GM12878 (cell line): ENCODE results near the gene PFDN4. TPM values are rescaled to one million over a fixed set of nuclear protein-coding genes. Genes with fewer than 3 reads are reported as not detected.

ENCODE experiments used
- ATAC-seq: fragments of 200-7000 bp; cut with Tn5 transposase; 3 replicates; pipeline ENCODE4 v1.9.1; 2020; ENCODE audit warnings: mild to moderate bottlenecking, moderate library complexity
- BruUV-seq: library from RNA; stranded (reverse); fragments of 400-500 nt; replicated peaks from 2 replicates; lab custom pipeline; 2021; lab: Mats Ljungman, UMichigan
- CTCF ChIA-PET: fragments of 300-600 bp; sonication (Branson Sonifier 250); formaldehyde crosslinking; extraction: SDS; loops from one replicate; lab custom pipeline; 2021; ENCODE audit warnings: inconsistent platforms; lab: Yijun Ruan, JAX
- POLR2A ChIA-PET: fragments of 350-600 bp; formaldehyde crosslinking; extraction: SDS; loops from one replicate; lab custom pipeline; 2021; ENCODE audit warnings: inconsistent platforms; lab: Charles Lee
- RAD21 ChIA-PET: fragments of 300-600 bp; sonication (Branson Sonifier 250); formaldehyde crosslinking; loops from one replicate; lab custom pipeline; 2023; ENCODE audit warnings: antibody characterized with exemption; ENCODE audit not compliant: unreplicated experiment; lab: Charles Lee
- SMC1A ChIA-PET: fragments of 300-600 bp; sonication (Branson Sonifier 250); formaldehyde crosslinking; loops from one replicate; lab custom pipeline; 2023; ENCODE audit not compliant: unreplicated experiment, uncharacterized antibody; lab: Charles Lee
- DNase-seq: peaks from one replicate; pipeline ENCODE4 v3.0.0-alpha.2; 2011; ENCODE audit warnings: low read depth, low spot score
- FAIRE-seq: peaks from 3 replicates; lab custom pipeline; 2011; peaks lifted over from hg19 to GRCh38; lab: Jason Lieb, UNC
- H2AFZ ChIP-seq: 2 replicates; pipeline ENCODE4 v1.6.0; 2011; ENCODE audit warnings: low read depth, low read length, control low read depth; ENCODE audit not compliant: control insufficient read depth
- H3K27ac ChIP-seq: 2 replicates; pipeline ENCODE4 v1.5.1; 2011; ENCODE audit warnings: control low read depth; ENCODE audit not compliant: control insufficient read depth, insufficient read depth
- H3K27me3 ChIP-seq, 2 experiments: replicated peaks in 1 of 2; 2 replicates each; pipeline versions ENCODE4 v1.6.0 to v1.6.1; 2011; ENCODE audit warnings: low read length in 1 of 2; ENCODE audit not compliant: control insufficient read depth in 2 of 2, insufficient read depth in 2 of 2
- H3K36me3 ChIP-seq, 2 experiments: 2 replicates each; pipeline ENCODE4 v1.5.1; 2011; ENCODE audit warnings: low read length in 1 of 2; ENCODE audit not compliant: control insufficient read depth in 2 of 2, insufficient read depth in 2 of 2
- H3K4me1 ChIP-seq: 2 replicates; pipeline ENCODE4 v1.6.1; 2011; ENCODE audit warnings: mild to moderate bottlenecking, low read length, moderate library complexity, mixed read lengths; ENCODE audit not compliant: control insufficient read depth, insufficient read depth
- H3K4me2 ChIP-seq: 2 replicates; pipeline ENCODE4 v1.6.0; 2011; ENCODE audit warnings: control low read depth; ENCODE audit not compliant: control insufficient read depth, insufficient read depth
- H3K4me3 ChIP-seq: fragments of 200-600 bp; sonication (generic); 2 replicates; pipeline ENCODE4 v1.5.1; 2016
- H3K79me2 ChIP-seq: 2 replicates; pipeline ENCODE4 v1.6.0; 2011; ENCODE audit warnings: low read length; ENCODE audit not compliant: control insufficient read depth, insufficient read depth
- H3K9ac ChIP-seq: 2 replicates; pipeline ENCODE4 v1.8.0; 2011; ENCODE audit warnings: low read length, control low read depth, mixed read lengths; ENCODE audit not compliant: control insufficient read depth, insufficient read depth
- H3K9me3 ChIP-seq: replicated peaks from 3 replicates; pipeline ENCODE4 v1.5.1; 2011; ENCODE audit warnings: mild to moderate bottlenecking, low read length; ENCODE audit not compliant: control insufficient read depth, insufficient read depth
- H4K20me1 ChIP-seq: 2 replicates; pipeline ENCODE4 v1.6.0; 2011; ENCODE audit not compliant: control insufficient read depth, insufficient read depth
- MYC ChIP-seq: IDR thresholded peaks from 2 replicates; pipeline ENCODE4 v1.6.1; 2011; ENCODE audit warnings: mild to moderate bottlenecking, low read length, moderate library complexity, inconsistent platforms; ENCODE audit not compliant: insufficient read depth, insufficient replicate concordance, insufficient read length, severe bottlenecking
- NFXL1 ChIP-seq: fragments of 450-650 bp; IDR thresholded peaks from 2 replicates; pipeline ENCODE4 v1.6.1; 2017; ENCODE audit warnings: antibody characterized with exemption, mild to moderate bottlenecking, borderline replicate concordance
- PKNOX1 ChIP-seq: fragments of 450-650 bp; IDR thresholded peaks from 2 replicates; pipeline ENCODE4 v1.6.1; 2016; ENCODE audit warnings: mild to moderate bottlenecking
- ZNF592 ChIP-seq: fragments of 450-650 bp; IDR thresholded peaks from 2 replicates; pipeline ENCODE4 v1.6.1; 2017; ENCODE audit warnings: mild to moderate bottlenecking, moderate library complexity
- WGBS: methylation state at CpG from one replicate; pipeline ENCODE4 v1.1.6; 2016; ENCODE audit warnings: low lambda C conversion rate; ENCODE audit not compliant: insufficient replicate concordance, insufficient coverage; ENCODE audit errors: missing lambda C conversion rate; 5-methylcytosine and 5-hydroxymethylcytosine counted together
- in situ Hi-C: fragments of 300-500 bp; cut with MboI; formaldehyde crosslinking; loops from 9 replicates; pipeline ENCODE4 v1.14.3; 2018; ENCODE audit warnings: mixed read lengths
- intact Hi-C: fragments of 100-400 bp; cut with micrococcal nuclease; formaldehyde crosslinking; loops from one replicate; pipeline ENCODE4 v1.14.2; 2022; ENCODE audit not compliant: unreplicated experiment
- polyA plus RNA-seq, 11 experiments: library from polyadenylated mRNA; depleted of rRNA in 4 of 11; unstranded in 6 of 11; stranded (reverse) in 5 of 11; fragments of >200 nt; fragmentation: Nextera tagmentation in 4 of 11; fragmentation: Illumina TruSeq in 1 of 11; extraction: Ambion mirVana in 4 of 11; extraction: Trizol in 1 of 11; gene quantifications; 1 replicate in 1 of 11; 2 replicates in 10 of 11; pipeline versions ENCODE4 v1.2.1 to v1.2.3, GENCODE V29; 2011 to 2016; ENCODE audit warnings: inconsistent platforms in 2 of 11, missing spikeins in 2 of 11, low read depth in 1 of 11
- total RNA-seq, 4 experiments: library from RNA; depleted of rRNA in 3 of 4; stranded (reverse); fragments of >200 nt in 3 of 4; fragmentation: Illumina TruSeq in 1 of 4; extraction: Trizol in 1 of 4; gene quantifications; 2 replicates each; pipeline versions ENCODE4 v1.2.1 to v1.2.3, GENCODE V29; 2013 to 2021

The PFDN4 gene
- total and polyA plus RNA-seq, 10 of the 15 experiments (the other 5 are each of a cell fraction or from before 2014, with no cell fraction given), result 36.9 to 136 (median 82.8) TPM

- Histone ChIP-seq H2AFZ (peak overlapping the region; percentile 100), H3K9ac (no peak overlapping the region; the same call in 1 of the 2 replicates), H3K79me2 (peaks cover 20% of the 10 kb centered on the region), H3K4me2 (peak overlapping the region; percentile 54; the same call in 1 of the 2 replicates), H4K20me1 (no peaks in the 10 kb centered on the region), H3K9me3 (no peaks in the 10 kb centered on the region), H3K27me3 (no peaks in the 10 kb centered on the region), H3K4me1 (peaks cover 14% of the 10 kb centered on the region), H3K36me3 (no peaks in the 10 kb centered on the region), H3K4me3 (peak overlapping the region; percentile 91; the same call in 1 of the 2 replicates), H3K27ac (no peak overlapping the region; the same call in 1 of the 2 replicates)
- ATAC-seq (no peak), FAIRE-seq (no peak), DNase-seq (no peak)
- peak; percentile 16; the same call in 1 of the 2 replicates for TF ChIP-seq PKNOX1
- no peak for TF ChIP-seq ZNF592
- TF ChIP-seq NFXL1, result peak; percentile 1
- TF ChIP-seq MYC, result no peak
- no TSS peak for BruUV-seq
- in situ Hi-C loops, result loop anchor here (10.0 kb wide), 1 partner anchor 632 kb away; no protein-coding TSS in a partner anchor
- RAD21 ChIA-PET, result interaction anchor here (0.5 to 1.3 kb wide), 2 partner anchors 104 to 271 kb away, joined by 3 read pairs; no protein-coding TSS in a partner anchor
- CTCF ChIA-PET, result interaction anchor here (0.7 to 3.4 kb wide), 17 partner anchors 8 to 1895 kb away, joined by 3 to 29 read pairs (median 5); no protein-coding TSS in a partner anchor
- intact Hi-C loops, result no loop called here
- POLR2A ChIA-PET, result interaction anchor here (1.4 kb wide), 1 partner anchor 426 kb away, joined by 3 read pairs; no protein-coding TSS in a partner anchor
- SMC1A ChIA-PET, result interaction anchor here (0.7 to 3.4 kb wide), 7 partner anchors 7 to 268 kb away, joined by 3 to 14 read pairs (median 4); no protein-coding TSS in a partner anchor
- 35% methylated on average over 7 of the region's 7 CpGs for WGBS
Observed at GRCh38 chr20:54207053-54207742, 689 bp upstream of the PFDN4 start.
